GM23338 (cell line): ENCODE data around the gene TRAF3IP1. TPM values are rescaled to one million over a fixed set of nuclear protein-coding genes. Genes with fewer than 3 reads are reported as not detected.

Experiments
- ATAC-seq: fragments of 200-7000 bp; cut with Tn5 transposase; 3 replicates; pipeline ENCODE4 v1.9.1; 2020
- DNase-seq: peaks from one replicate; pipeline ENCODE4 v3.0.0-alpha.2; 2015; ENCODE audit warnings: low spot score
- H2AFZ ChIP-seq: fragments of 200-600 bp; sonication (generic); 2 replicates; pipeline ENCODE4 v1.8.0; 2016; ENCODE audit warnings: antibody characterized with exemption, mild to moderate bottlenecking, moderate library complexity
- H3F3A ChIP-seq: fragments of 200-600 bp; sonication (generic); replicated peaks from 2 replicates; pipeline ENCODE4 v1.8.0; 2017; ENCODE audit warnings: antibody characterized with exemption, mixed run types, low read depth
- H3K27ac ChIP-seq: fragments of 200-600 bp; sonication (generic); 2 replicates; pipeline ENCODE4 v1.6.1; 2016; ENCODE audit warnings: low read depth
- H3K27me3 ChIP-seq: fragments of 200-600 bp; sonication (generic); 2 replicates; pipeline ENCODE4 v1.8.0; 2016; ENCODE audit warnings: mild to moderate bottlenecking, mixed run types, moderate library complexity; ENCODE audit not compliant: insufficient read depth
- H3K36me3 ChIP-seq: fragments of 200-600 bp; sonication (generic); 2 replicates; pipeline ENCODE4 v1.8.0; 2016; ENCODE audit warnings: mild to moderate bottlenecking; ENCODE audit not compliant: insufficient read depth
- H3K4me1 ChIP-seq: fragments of 200-600 bp; sonication (generic); 2 replicates; pipeline ENCODE4 v1.8.0; 2016; ENCODE audit warnings: mild to moderate bottlenecking, moderate library complexity; ENCODE audit not compliant: insufficient read depth
- H3K4me2 ChIP-seq: fragments of 200-600 bp; sonication (generic); 2 replicates; pipeline ENCODE4 v1.7.1; 2017; ENCODE audit warnings: mixed run types
- H3K4me3 ChIP-seq: fragments of 200-600 bp; sonication (generic); 2 replicates; pipeline ENCODE4 v1.6.1; 2016; ENCODE audit warnings: mixed run types
- H3K79me2 ChIP-seq: fragments of 200-600 bp; sonication (generic); replicated peaks from 2 replicates; pipeline ENCODE4 v1.8.0; 2017; ENCODE audit warnings: mild to moderate bottlenecking; ENCODE audit not compliant: insufficient read depth
- H3K9me2 ChIP-seq: fragments of 200-600 bp; sonication (generic); 2 replicates; pipeline ENCODE4 v1.8.0; 2017; ENCODE audit not compliant: insufficient read depth
- H4K20me1 ChIP-seq: fragments of 200-600 bp; sonication (generic); replicated peaks from 2 replicates; pipeline ENCODE4 v1.8.0; 2017; ENCODE audit warnings: mild to moderate bottlenecking; ENCODE audit not compliant: insufficient read depth
- H3K27ac Mint-ChIP-seq: 2 replicates; pipeline ENCODE4 v1.8.0; 2020; ENCODE audit warnings: inconsistent platforms, mild to moderate bottlenecking, moderate library complexity, mixed read lengths
- H3K27me3 Mint-ChIP-seq: 3 replicates; pipeline ENCODE4 v1.8.0; 2022; ENCODE audit warnings: low read depth, mild to moderate bottlenecking, moderate library complexity, mixed read lengths, inconsistent platforms; ENCODE audit not compliant: insufficient read depth, poor library complexity
- H3K36me3 Mint-ChIP-seq: 3 replicates; pipeline ENCODE4 v1.8.0; 2021; ENCODE audit warnings: low read depth, mild to moderate bottlenecking, inconsistent platforms, moderate library complexity, mixed read lengths
- H3K4me1 Mint-ChIP-seq: 3 replicates; pipeline ENCODE4 v1.8.0; 2020; ENCODE audit warnings: mild to moderate bottlenecking, inconsistent platforms, mixed read lengths
- H3K4me3 Mint-ChIP-seq: 3 replicates; pipeline ENCODE4 v1.8.0; 2021; ENCODE audit warnings: moderate library complexity, mild to moderate bottlenecking, inconsistent platforms, mixed read lengths
- H3K9me3 Mint-ChIP-seq: 3 replicates; pipeline ENCODE4 v1.8.0; 2020; ENCODE audit warnings: moderate library complexity, mild to moderate bottlenecking, inconsistent platforms, mixed read lengths
- CREB1 ChIP-seq: fragments of 250-450 bp; sonication (Bioruptor Pico); IDR thresholded peaks from 2 replicates; pipeline ENCODE4 v1.5.0; 2020; ENCODE audit warnings: low read depth, mild to moderate bottlenecking, moderate library complexity
- EZH2 ChIP-seq: fragments of 200-600 bp; sonication (generic); IDR thresholded peaks from one replicate; pipeline ENCODE4 v1.8.0; 2017; ENCODE audit warnings: antibody characterized with exemption, mild to moderate bottlenecking, low read depth; ENCODE audit not compliant: unreplicated experiment
- EZH2phosphoT487 ChIP-seq: fragments of 200-600 bp; sonication (generic); IDR thresholded peaks from one replicate; pipeline ENCODE4 v1.8.1; 2018; ENCODE audit warnings: antibody characterized with exemption; ENCODE audit not compliant: unreplicated experiment
- JUNB ChIP-seq: IDR thresholded peaks from one replicate; pipeline ENCODE4 v1.6.1; 2016; ENCODE audit warnings: antibody characterized with exemption; ENCODE audit not compliant: unreplicated experiment
- NANOG ChIP-seq: IDR thresholded peaks from 2 replicates; pipeline ENCODE4 v1.6.1; 2016; ENCODE audit warnings: antibody characterized with exemption, borderline replicate concordance
- POLR2AphosphoS5 ChIP-seq: IDR thresholded peaks from 2 replicates; pipeline ENCODE4 v1.6.1; 2016; ENCODE audit warnings: antibody characterized with exemption, low read depth
- REST ChIP-seq: IDR thresholded peaks from one replicate; pipeline ENCODE4 v1.6.1; 2018; ENCODE audit warnings: antibody characterized with exemption; ENCODE audit not compliant: unreplicated experiment
- STAT1 ChIP-seq: IDR thresholded peaks from one replicate; pipeline ENCODE4 v1.6.1; 2016; ENCODE audit warnings: antibody characterized with exemption; ENCODE audit not compliant: unreplicated experiment
- ZNF114 ChIP-seq: fragments of 250-450 bp; sonication (Bioruptor Pico); IDR thresholded peaks from 2 replicates; pipeline ENCODE4 v1.5.0; 2020; ENCODE audit warnings: mild to moderate bottlenecking, moderate library complexity
- ZNF331 ChIP-seq: fragments of 250-450 bp; sonication (Bioruptor Pico); IDR thresholded peaks from 2 replicates; pipeline ENCODE4 v1.5.0; 2020; ENCODE audit warnings: low read depth, mild to moderate bottlenecking, moderate library complexity
- ZNF462 ChIP-seq: fragments of 250-450 bp; sonication (Bioruptor Pico); IDR thresholded peaks from 2 replicates; pipeline ENCODE4 v1.5.0; 2020; ENCODE audit warnings: mild to moderate bottlenecking, moderate library complexity
- polyA plus RNA-seq: library from polyadenylated mRNA; unstranded; fragments of >200 nt; fragmentation: Nextera tagmentation; extraction: Ambion mirVana; gene quantifications from 2 replicates; pipeline ENCODE4 v1.2.1, GENCODE V29; 2016
- total RNA-seq: library from RNA; depleted of rRNA; stranded (reverse); fragments of >200 nt; shearing (Covaris generic); gene quantifications from 2 replicates; pipeline ENCODE4 v1.2.3, GENCODE V29; 2014
- TF ChIP-seq, protein P1 (sequence below), 2 experiments: fragments of 200-600 bp in 1 of 2; sonication (generic) in 1 of 2; conservative IDR thresholded peaks; 2 replicates each; pipeline versions ENCODE4 v1.5.1 to v1.6.1; 2016 to 2017; ENCODE audit warnings: antibody characterized with exemption in 2 of 2, low read depth in 2 of 2, mild to moderate bottlenecking in 2 of 2, moderate library complexity in 1 of 2
- TF ChIP-seq, protein P2 (sequence below): IDR thresholded peaks from 2 replicates; pipeline ENCODE4 v1.6.1; 2016; ENCODE audit warnings: antibody characterized with exemption

TRAF3IP1 gene
- total and polyA plus RNA-seq, 2 experiments from 2014 or later: 12.5 to 20.7 TPM

DNA sequence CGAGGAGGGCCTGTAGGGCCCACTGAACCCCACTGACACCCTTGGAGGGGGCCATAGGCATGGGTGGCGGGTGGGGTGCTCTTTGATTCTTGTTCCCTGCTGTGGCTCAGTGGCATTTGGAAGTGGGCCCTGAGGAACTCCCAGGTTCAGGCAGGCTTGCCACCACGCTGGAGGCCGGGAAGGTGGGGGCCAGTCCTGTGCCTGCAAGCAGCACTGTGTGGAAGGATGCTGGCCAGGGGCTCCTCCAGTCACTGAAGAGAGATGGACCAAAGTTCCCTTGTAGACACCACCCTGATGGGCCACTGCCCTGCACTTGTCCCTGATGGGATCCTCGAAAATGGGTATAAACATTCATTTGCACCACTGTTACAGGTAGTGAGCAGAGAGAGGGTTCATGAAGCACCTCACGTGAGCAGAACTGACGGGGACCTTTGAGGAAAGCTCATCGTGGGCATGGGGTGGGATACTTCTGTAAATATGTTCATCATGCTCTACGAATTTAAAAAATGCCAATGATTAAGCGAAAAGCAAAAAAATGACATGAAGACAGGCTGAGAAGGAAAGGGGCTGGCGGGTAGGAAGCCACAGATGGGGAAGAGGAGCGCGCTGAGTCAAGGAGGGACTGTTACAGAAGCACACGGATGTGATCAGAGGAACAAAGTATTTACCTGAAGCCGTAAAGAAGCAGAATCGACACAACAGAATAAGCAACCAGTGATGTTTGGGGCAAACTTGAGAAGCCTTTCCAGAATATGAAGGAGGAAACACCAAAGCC lies 61.2 kb downstream of the TRAF3IP1 start:
- no peak overlapping the region for H3K27ac Mint-ChIP-seq
- TF ChIP-seq ZNF114 (CRISPR knock-in tag) (no peak), EZH2 (no peak), EZH2phosphoT487 (no peak), NANOG (no peak), JUNB (no peak), POLR2AphosphoS5 (no peak), STAT1 (no peak), ZNF331 (no peak), ZNF462 (CRISPR knock-in tag) (no peak), CREB1 (CRISPR knock-in tag) (no peak), REST (no peak)
- TF ChIP-seq, protein P1, sequence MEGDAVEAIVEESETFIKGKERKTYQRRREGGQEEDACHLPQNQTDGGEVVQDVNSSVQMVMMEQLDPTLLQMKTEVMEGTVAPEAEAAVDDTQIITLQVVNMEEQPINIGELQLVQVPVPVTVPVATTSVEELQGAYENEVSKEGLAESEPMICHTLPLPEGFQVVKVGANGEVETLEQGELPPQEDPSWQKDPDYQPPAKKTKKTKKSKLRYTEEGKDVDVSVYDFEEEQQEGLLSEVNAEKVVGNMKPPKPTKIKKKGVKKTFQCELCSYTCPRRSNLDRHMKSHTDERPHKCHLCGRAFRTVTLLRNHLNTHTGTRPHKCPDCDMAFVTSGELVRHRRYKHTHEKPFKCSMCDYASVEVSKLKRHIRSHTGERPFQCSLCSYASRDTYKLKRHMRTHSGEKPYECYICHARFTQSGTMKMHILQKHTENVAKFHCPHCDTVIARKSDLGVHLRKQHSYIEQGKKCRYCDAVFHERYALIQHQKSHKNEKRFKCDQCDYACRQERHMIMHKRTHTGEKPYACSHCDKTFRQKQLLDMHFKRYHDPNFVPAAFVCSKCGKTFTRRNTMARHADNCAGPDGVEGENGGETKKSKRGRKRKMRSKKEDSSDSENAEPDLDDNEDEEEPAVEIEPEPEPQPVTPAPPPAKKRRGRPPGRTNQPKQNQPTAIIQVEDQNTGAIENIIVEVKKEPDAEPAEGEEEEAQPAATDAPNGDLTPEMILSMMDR (conservative IDR thresholded peaks at IDR 0.05; ENCODE audit: low read depth in 2 of 2): no peak
- TF ChIP-seq, protein P2, sequence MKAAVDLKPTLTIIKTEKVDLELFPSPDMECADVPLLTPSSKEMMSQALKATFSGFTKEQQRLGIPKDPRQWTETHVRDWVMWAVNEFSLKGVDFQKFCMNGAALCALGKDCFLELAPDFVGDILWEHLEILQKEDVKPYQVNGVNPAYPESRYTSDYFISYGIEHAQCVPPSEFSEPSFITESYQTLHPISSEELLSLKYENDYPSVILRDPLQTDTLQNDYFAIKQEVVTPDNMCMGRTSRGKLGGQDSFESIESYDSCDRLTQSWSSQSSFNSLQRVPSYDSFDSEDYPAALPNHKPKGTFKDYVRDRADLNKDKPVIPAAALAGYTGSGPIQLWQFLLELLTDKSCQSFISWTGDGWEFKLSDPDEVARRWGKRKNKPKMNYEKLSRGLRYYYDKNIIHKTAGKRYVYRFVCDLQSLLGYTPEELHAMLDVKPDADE: no peak

More for the DNA sequence above, 61.2 kb downstream of the TRAF3IP1 start:
- H3K36me3 ChIP-seq: no peaks in the 10 kb centered on the region
- H4K20me1 ChIP-seq: no peaks in the 10 kb centered on the region
- DNase-seq (no peak), ATAC-seq (no peak)
- H3K36me3 Mint-ChIP-seq: peaks cover 12% of the 10 kb centered on the region
- H3K9me2 ChIP-seq: no peaks in the 10 kb centered on the region
- no peaks in the 10 kb centered on the region for H3K79me2 ChIP-seq
- H3K27me3 Mint-ChIP-seq: peaks cover 12% of the 10 kb centered on the region
- peaks cover 8% of the 10 kb centered on the region for H3K9me3 Mint-ChIP-seq
- H3K4me1 ChIP-seq: peaks cover 6% of the 10 kb centered on the region
- no peaks in the 10 kb centered on the region for H3K27me3 ChIP-seq
- H3K4me2 ChIP-seq: no peak overlapping the region
- H2AFZ ChIP-seq: no peak overlapping the region
- peaks cover 20% of the 10 kb centered on the region for H3K4me1 Mint-ChIP-seq
- H3K4me3 Mint-ChIP-seq: no peak overlapping the region
- H3F3A ChIP-seq: no peaks in the 10 kb centered on the region
- H3K4me3 ChIP-seq: no peak overlapping the region
- no peak overlapping the region for H3K27ac ChIP-seq
